Calu3 (cell line): ENCODE results near the gene HOOK1. TPM values are rescaled to one million over a fixed set of nuclear protein-coding genes. Genes with fewer than 3 reads are reported as not detected.
"Not testable (repeated sequence)": the region's sequence is repeated elsewhere in the genome, so short reads cannot be mapped to it uniquely, and the experiment has no call there.

Experiments
- BruUV-seq: library from RNA; stranded (reverse); fragments of 400-500 nt; replicated peaks from 2 replicates; lab custom pipeline; 2021; lab: Mats Ljungman, UMichigan
- CTCF ChIA-PET: fragments of 300-600 bp; sonication (Branson Sonifier 250); formaldehyde crosslinking; loops from one replicate; lab custom pipeline; 2022; ENCODE audit warnings: antibody characterized with exemption; lab: Charles Lee
- DNase-seq: peaks from one replicate; pipeline ENCODE4 v3.0.0; 2022
- H3K27ac Mint-ChIP-seq: one replicate; pipeline ENCODE4 v1.8.0; 2022; ENCODE audit warnings: mixed read lengths; ENCODE audit not compliant: unreplicated experiment
- H3K27me3 Mint-ChIP-seq: one replicate; pipeline ENCODE4 v1.8.0; 2022; ENCODE audit warnings: mixed read lengths; ENCODE audit not compliant: unreplicated experiment
- H3K36me3 Mint-ChIP-seq: one replicate; pipeline ENCODE4 v1.8.0; 2022; ENCODE audit warnings: mild to moderate bottlenecking, moderate library complexity, mixed read lengths; ENCODE audit not compliant: insufficient read depth, unreplicated experiment
- H3K4me1 Mint-ChIP-seq: one replicate; pipeline ENCODE4 v1.8.0; 2022; ENCODE audit warnings: mild to moderate bottlenecking, low read depth, mixed read lengths; ENCODE audit not compliant: unreplicated experiment
- H3K4me3 Mint-ChIP-seq: one replicate; pipeline ENCODE4 v1.8.0; 2022; ENCODE audit warnings: mild to moderate bottlenecking, low read depth, moderate library complexity, mixed read lengths; ENCODE audit not compliant: unreplicated experiment
- H3K9me3 Mint-ChIP-seq: one replicate; pipeline ENCODE4 v1.8.0; 2022; ENCODE audit warnings: low read depth, mixed read lengths; ENCODE audit not compliant: unreplicated experiment
- intact Hi-C: fragments of 100-400 bp; cut with micrococcal nuclease; formaldehyde crosslinking; loops from one replicate; pipeline ENCODE4 v1.10.0; 2022; ENCODE audit not compliant: unreplicated experiment
- total RNA-seq: library from RNA; stranded (reverse); gene quantifications from 2 replicates; pipeline ENCODE4 v1.2.3, GENCODE V29; 2022
- TF ChIP-seq, protein P1 (sequence below): fragments of 200-600 bp; IDR thresholded peaks from one replicate; pipeline ENCODE4 v1.8.0; 2022; ENCODE audit warnings: antibody characterized with exemption; ENCODE audit not compliant: unreplicated experiment

HOOK1 gene
- total RNA-seq, 1 experiment from 2014 or later, result 50.4 TPM

DNA sequence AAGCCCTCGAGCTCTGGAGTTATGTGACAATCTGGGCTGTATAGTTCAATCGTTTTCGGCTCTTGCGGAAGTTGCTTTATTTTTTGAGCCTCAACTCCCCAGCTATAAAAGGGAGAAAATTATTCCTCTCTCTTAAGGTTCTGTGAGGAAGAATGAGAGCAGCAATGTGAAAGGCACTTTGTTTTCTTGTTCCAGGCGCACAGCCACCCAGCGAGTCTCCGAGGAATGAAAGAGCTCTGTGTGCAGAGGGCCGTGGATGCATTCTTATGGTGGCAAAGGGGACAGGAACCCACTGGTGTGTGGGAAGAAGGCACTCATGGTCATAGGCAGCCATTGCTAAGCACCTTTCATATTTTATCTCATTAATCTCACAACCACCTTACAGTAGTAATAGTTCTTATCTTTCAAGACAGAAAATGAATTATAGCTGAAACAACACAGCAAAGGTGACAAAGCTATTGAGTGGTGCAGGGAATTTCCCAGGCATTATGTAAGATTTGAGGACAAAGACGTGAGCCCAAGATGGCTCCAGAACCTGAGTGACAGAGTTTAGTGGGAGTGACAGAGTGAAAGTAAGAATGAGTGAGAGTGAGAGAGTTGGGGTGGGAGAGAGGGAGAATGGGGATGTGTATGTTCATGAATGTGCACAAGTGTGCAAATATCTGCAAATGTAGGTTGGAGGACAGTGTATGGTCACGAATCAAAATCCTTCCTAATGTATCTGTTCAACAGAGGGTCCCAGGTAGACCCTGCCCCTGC is 102.5 kb downstream of the HOOK1 start:
- TF ChIP-seq, protein P1, sequence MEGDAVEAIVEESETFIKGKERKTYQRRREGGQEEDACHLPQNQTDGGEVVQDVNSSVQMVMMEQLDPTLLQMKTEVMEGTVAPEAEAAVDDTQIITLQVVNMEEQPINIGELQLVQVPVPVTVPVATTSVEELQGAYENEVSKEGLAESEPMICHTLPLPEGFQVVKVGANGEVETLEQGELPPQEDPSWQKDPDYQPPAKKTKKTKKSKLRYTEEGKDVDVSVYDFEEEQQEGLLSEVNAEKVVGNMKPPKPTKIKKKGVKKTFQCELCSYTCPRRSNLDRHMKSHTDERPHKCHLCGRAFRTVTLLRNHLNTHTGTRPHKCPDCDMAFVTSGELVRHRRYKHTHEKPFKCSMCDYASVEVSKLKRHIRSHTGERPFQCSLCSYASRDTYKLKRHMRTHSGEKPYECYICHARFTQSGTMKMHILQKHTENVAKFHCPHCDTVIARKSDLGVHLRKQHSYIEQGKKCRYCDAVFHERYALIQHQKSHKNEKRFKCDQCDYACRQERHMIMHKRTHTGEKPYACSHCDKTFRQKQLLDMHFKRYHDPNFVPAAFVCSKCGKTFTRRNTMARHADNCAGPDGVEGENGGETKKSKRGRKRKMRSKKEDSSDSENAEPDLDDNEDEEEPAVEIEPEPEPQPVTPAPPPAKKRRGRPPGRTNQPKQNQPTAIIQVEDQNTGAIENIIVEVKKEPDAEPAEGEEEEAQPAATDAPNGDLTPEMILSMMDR, result no peak
- BruUV-seq, result no TSS peak
- CTCF ChIA-PET, result no interaction called here

DNA sequence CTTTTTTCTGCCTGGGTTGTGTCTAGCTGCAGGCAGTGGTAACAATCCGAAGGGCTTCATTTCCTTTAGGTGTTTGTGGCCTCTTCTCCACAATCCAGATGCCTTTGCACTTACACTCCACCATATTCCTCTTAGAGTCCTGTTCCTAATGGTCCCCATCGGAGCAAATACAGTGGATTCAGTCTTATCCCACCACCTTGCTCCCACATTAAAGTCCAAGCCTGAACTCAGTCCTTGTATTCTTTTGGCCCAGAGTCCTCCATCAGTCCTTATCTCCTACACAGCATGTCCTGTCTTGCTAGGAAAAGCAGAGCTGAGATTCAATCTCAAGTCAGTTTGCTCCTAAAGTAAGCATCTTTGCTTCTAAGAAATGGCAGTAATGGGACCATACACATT is 103.0 kb downstream of the HOOK1 start:
- no peaks in the 10 kb centered on the region for H3K4me1 Mint-ChIP-seq
- H3K27ac Mint-ChIP-seq, result no peak overlapping the region
- H3K9me3 Mint-ChIP-seq, result no peaks in the 10 kb centered on the region
- H3K36me3 Mint-ChIP-seq, result no peaks in the 10 kb centered on the region
- intact Hi-C loops, result no loop called here
- no TSS peak for BruUV-seq
- no peak overlapping the region for H3K4me3 Mint-ChIP-seq
- TF ChIP-seq, protein P1, result no peak
- CTCF ChIA-PET, result interaction anchor here (0.8 kb wide), 1 partner anchor 15 kb away, joined by 4 read pairs; no protein-coding TSS in a partner anchor
- no peak for DNase-seq
- no peaks in the 10 kb centered on the region for H3K27me3 Mint-ChIP-seq

More for the DNA sequence above, 102.5 kb downstream of the HOOK1 start:
- H3K27me3 Mint-ChIP-seq, result no peaks in the 10 kb centered on the region
- H3K36me3 Mint-ChIP-seq, result no peaks in the 10 kb centered on the region
- H3K27ac Mint-ChIP-seq, result no peak overlapping the region
- no peaks in the 10 kb centered on the region for H3K9me3 Mint-ChIP-seq
- no peak overlapping the region for H3K4me3 Mint-ChIP-seq
- intact Hi-C loops, result no loop called here
- H3K4me1 Mint-ChIP-seq, result no peaks in the 10 kb centered on the region
- no peak for DNase-seq

DNA sequence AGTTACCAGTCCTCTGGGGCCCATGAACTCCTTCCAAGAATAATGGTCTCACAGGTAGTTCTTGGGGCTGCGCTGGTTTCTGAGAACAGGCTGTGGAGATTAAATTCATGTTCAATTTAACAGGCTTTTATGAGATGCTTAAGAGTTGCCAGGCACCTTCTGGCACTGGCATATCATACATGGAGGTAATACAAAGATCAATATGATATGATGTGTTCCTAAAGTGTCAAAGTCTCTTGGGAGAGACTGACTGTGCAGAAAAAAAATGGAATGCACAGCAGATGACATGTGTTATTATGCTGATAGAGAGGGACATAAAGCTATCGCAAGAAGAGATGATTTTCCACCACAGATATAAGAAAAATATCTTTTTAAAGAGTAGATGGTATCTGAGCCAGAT is 105.0 kb downstream of the HOOK1 start:
- intact Hi-C loops, result no loop called here
- DNase-seq, result no peak
- H3K4me3 Mint-ChIP-seq, result no peak overlapping the region
- H3K36me3 Mint-ChIP-seq, result no peaks in the 10 kb centered on the region
- H3K4me1 Mint-ChIP-seq, result no peaks in the 10 kb centered on the region
- H3K27me3 Mint-ChIP-seq, result no peaks in the 10 kb centered on the region
- CTCF ChIA-PET, result no interaction called here
- TF ChIP-seq, protein P1, result no peak
- H3K27ac Mint-ChIP-seq, result no peak overlapping the region
- no TSS peak for BruUV-seq
- peaks cover 5% of the 10 kb centered on the region for H3K9me3 Mint-ChIP-seq

DNA sequence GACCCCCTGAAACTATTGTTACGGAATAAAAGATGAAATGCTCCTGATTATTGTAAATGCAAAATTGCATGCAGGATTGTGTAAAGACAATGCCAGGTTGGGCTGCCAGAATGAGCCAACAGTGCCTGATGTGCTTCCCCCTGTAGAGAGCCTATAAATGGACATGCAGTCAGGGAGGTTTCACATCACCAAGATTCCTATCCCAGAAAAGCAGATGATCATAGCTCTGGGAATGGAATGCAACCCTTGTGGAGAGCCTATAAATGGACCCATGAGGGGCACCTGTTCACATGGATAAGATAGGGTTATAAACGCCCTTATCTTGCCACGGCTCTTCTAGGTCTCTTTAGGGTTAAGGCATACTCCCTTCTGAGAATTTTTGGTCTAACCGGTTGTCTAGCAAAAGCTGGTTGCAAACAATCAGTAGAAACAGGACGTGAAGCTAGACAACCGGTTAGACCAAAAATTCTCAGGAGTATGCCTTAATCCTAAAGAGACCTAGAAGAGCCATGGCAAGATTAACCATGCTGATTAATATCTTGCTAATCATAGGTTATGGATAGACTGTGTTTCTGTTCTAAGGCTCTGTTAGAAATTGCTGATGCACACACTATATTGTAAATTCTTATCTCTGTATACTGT is 106.6 kb downstream of the HOOK1 start:
- BruUV-seq, H3K27me3 Mint-ChIP-seq, H3K4me3 Mint-ChIP-seq, intact Hi-C loops, H3K36me3 Mint-ChIP-seq, DNase-seq, H3K9me3 Mint-ChIP-seq, H3K27ac Mint-ChIP-seq: not testable (repeated sequence)
- CTCF ChIA-PET, result interaction anchor here (0.7 kb wide), 1 partner anchor 26 kb away, joined by 4 read pairs; no protein-coding TSS in a partner anchor
- H3K4me1 Mint-ChIP-seq, result peaks cover 11% of the 10 kb centered on the region
